GM21786 (cell line): Measurements from ENCODE around the gene CLDN15.
"Not testable (repeated sequence)": the region's sequence is repeated elsewhere in the genome, so short reads cannot be mapped to it uniquely, and the experiment has no call there.

ENCODE experiments used
- ATAC-seq: cut with Tn5 transposase; IDR thresholded peaks from one replicate; pipeline ENCODE4 v1.9.1; 2021; ENCODE audit not compliant: unreplicated experiment

The CLDN15 gene

DNA sequence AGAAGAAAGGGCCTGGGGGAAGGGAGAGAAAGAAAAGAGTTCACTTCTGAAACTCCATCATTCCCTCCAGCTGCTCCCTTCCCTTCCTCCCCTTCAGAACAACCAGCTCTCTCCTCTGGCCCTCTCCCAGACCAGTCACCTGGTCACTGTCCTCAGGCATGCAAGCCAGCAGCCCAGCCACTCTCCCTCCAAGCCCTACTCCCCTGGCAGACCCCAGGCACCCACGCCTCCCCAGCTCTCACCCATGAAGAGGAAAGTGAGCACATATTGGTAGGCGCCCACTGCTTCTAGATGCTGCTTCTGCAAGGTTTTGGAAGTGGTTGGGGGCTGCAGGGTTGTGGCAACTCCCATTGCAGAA lies 37.1 kb downstream of the CLDN15 start:
- ATAC-seq = no peak

DNA sequence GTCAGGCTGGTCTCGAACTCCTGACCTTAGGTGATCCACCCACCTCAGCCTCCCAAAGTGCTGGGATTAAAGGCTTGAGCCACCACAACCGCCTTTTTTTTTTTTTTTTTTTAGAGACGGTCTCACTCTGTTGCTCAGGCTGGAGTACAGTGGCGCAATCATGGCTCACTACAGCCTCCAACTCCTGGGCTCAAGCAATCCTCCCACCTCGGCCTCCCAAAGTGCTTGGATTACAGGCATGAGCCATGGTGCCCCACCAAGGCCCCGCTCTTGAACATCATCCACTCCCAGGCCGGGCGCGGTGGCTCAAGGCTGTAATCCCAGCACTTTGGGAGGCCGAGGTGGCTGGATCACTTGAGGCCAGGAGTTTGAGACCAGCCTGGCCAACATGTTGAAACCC lies 38.1 kb downstream of the CLDN15 start:
- ATAC-seq = not testable (repeated sequence)

DNA sequence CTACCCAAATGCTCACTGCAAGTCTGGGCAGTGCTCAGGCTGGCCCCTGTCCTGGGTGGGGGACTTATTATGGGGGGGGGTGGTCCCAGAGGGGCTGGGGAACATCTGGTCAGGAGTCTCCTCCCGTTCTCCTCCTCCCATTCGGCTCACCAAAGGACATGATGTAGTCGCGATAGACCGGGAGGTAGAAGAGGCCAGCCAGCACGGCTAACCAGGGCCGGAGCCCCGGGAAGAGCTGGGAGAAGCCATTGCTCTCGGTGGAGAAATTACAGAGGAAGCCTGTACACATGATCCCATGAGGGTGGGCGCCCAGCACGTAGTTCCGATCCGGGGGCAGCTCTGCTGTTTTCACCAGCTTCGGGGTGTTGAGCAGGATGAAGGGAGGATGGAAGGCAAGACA lies 39.1 kb downstream of the CLDN15 start:
- ATAC-seq = no peak

DNA sequence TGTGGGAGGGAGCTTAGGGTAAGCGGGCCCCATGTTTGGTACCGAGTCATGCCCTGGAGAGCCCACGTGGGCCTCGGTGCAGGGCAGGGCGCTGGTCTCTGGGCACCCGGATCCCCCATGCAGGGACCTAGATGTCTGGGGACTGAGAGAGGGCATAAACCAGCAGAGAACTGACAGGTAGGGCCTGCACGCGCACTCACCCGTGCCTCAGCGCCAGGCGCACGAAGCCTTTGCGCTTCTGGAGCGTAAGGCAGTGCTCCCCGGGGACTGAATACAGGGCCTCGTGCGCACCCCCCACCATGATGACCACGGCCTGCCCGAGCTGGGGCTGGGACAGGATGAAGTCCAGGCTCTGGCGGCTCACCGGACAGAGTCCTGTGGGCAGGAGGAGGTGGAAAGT lies 39.6 kb downstream of the CLDN15 start:
- no peak for ATAC-seq

DNA sequence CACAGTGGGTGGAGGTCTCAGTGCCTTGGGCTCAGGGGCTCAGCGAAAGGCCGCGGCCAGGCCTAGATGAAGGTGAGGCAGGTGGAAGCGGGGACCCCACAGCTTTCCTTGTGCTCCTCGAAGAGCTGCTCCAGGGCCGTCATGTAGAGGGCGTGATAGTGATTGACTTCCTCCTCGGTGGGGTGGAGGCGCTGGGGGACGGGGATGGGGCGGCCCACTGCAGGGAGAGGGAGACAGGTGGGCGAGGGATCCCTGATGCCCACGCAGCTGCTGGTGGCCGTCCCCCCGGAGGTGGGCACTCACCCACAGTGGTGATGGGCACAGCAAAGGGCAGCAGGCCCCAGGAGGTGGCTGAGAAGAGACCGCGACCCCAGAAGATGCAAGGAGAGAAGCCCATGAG lies 41.7 kb downstream of the CLDN15 start:
- ATAC-seq = no peak

DNA sequence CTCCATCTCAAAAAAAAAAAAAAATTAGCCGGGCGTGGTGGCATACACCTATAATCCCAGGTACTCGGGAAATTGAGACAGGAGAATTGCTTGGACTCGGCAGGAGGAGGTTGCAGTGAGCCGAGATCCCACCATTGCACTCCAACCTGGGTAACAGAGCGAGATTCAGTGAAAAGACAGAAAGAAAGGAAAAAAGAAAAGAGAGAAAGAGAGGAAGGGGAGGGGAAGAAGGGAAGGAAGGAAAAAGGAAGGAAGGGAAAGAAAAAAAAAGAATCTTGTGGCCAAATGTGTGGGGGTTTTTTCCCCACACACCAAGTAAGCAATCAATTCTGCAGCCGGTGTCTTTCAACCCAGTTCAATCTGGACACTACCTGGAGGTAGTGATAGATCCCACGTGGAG lies 48.5 kb downstream of the CLDN15 start:
- ATAC-seq = no peak

DNA sequence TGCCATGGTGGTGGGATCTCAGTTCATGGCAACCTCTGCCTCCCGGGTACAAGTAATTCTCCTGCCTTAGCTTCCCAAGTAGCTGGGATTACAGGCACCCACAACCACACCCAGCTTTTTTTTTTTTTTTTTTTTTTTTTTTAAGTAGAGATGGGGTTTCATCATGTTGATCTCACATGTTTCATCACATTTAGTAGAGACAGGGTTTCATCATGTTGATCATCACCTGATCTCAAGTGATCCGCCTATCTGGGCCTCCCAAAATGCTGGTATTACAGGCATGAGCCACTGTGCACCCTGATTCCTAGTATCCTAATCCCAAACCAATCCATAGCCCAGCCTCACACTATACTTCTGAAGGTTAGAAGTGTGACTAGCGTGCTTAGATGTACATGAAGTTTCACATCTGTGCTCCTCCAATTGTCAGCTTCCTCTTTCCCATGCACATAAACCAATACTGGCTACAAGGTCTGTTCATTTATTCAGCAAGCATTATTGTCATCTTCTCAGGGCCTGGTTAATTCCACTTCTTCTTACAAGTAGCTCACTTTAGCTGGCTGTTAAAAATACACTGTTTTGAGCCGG lies 50.7 kb downstream of the CLDN15 start:
- ATAC-seq = no peak

DNA sequence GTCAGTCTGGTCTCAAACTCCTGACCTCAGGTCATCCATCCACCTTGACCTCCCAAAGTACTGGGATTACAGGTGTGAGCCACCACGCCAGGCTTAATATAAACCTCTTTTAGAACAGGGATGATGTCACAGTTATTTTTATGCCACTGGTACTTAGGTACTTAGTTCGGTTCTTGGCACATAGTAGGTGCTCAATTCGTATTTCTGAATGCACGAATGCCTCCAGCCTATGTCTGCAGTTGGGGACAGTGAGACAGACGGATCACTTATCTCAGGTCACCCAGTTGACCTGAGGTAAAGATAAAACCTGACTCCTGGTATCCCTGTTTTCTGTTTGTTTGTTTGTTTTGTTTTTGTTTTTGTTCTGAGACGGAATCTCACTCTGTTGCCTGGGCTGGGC lies 51.4 kb downstream of the CLDN15 start:
- ATAC-seq = no peak

DNA sequence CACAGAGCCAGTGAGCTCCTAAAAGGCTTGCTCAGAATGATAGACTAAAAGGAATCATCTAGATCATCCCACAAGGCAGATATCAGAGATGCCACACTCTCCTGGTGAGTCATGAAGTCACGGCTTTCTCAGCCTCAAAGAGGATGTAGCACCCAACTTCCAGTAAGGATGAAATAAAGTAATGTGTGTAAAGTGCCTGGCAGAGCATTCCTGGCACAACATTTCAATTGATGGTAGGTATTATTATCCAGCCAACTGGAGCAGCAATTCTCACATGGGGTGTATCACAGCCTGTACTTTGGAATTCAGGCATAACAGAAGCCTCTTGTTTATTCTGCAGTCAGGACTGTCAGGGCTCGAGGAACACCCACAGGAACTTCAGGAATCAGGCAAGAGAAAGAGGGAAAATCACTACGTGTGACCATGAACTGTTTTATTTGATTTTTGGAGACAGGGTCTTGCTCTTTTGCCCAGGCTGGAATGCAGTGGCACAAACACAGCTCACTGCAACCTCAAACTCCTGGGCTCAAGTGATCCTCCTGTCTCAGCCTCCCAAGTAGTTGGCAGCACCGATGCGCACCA lies 52.3 kb downstream of the CLDN15 start:
- no peak for ATAC-seq
